ENCODE measurements around the gene LARP4B. TPM values are rescaled to one million over a fixed set of nuclear protein-coding genes. Genes with fewer than 3 reads are reported as not detected.

The LARP4B gene
- total RNA-seq, 1 donor from 2014 or later, result 114 TPM

GRCh38 chr10:873020-873419 lies 58.5 kb downstream of the LARP4B start:
- H3K4me3 ChIP-seq, result no peak overlapping the region
- intact Hi-C loops (cut with DNase I), result no loop called here
- ATAC-seq, result no peak
- no peaks in the 10 kb centered on the region for H3K9me3 ChIP-seq
- peaks cover 27% of the 10 kb centered on the region for H3K4me1 ChIP-seq
- H3K27me3 ChIP-seq (ENCODE audit: low read depth), result no peaks in the 10 kb centered on the region
- DNase-seq, result no peak
- H3K27ac ChIP-seq, result no peak overlapping the region
- H3K36me3 ChIP-seq, result peaks cover 45% of the 10 kb centered on the region
- TF ChIP-seq CTCF (IDR thresholded peaks at IDR 0.05), result no peak

DNA sequence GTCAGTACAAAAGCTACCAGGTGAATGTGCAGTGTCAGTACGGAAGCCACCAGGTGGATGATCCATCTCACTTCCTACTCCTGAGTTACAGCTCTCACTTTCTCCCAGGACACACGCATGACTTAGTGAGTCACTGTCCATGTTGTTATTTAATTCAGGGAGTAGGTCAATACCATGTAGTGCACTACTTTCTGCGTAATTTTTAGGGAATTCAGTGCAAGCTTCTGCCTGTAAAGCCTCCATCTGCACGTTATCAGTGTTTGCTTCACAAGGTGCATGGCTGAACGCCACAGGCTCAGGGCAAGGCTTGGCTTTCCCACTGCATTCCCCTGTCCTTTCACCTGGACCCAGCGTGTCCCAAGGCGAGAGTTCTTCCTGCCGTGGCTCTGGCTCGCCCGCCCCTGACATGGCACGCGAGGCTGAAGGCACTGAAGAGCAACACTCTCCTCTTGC lies 59.5 kb downstream of the LARP4B start:
- intact Hi-C loops (cut with DNase I), result no loop called here
- Histone ChIP-seq H3K27ac (no peak overlapping the region), H3K27me3 (ENCODE audit: low read depth) (no peaks in the 10 kb centered on the region), H3K9me3 (no peaks in the 10 kb centered on the region), H3K36me3 (peaks cover 41% of the 10 kb centered on the region), H3K4me1 (peaks cover 23% of the 10 kb centered on the region), H3K4me3 (no peak overlapping the region)
- DNase-seq, result no peak
- TF ChIP-seq CTCF (IDR thresholded peaks at IDR 0.05), result no peak
- no peak for ATAC-seq

DNA sequence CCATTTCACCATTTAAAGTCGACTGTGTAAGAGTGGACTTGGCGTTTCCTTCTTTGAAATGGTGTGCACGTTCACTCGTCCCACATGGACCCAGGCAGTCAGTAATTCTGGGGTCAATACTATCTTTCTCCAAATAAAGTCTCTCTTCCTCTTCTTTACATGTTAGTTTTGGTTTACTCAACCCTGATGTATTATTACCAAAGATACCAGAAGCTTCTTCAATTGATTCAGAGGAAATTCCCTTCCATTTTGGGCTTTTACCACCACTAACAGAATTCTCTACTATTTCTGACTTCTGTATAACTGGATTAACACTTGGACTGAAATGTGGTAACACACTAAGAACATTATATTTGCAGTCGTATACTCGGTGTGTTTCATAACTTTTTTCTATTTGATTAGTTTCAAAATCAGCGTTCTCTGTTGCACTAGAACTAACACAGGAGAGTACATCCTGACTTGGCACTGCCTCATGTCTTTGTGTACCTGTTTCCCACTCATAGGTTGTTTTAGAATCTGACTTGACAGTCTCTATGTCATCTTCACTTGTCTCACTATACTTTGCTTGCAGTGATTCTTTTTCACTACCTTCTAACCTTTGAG lies 60.8 kb downstream of the LARP4B start:
- intact Hi-C loops (cut with DNase I), result no loop called here
- peak; percentile 34 to 63 for ATAC-seq
- H3K27ac ChIP-seq, result no peak overlapping the region
- H3K9me3 ChIP-seq, result no peaks in the 10 kb centered on the region
- no peak for TF ChIP-seq CTCF (IDR thresholded peaks at IDR 0.05)
- no peak for DNase-seq
- no peak overlapping the region for H3K4me3 ChIP-seq
- H3K4me1 ChIP-seq, result peaks cover 23% of the 10 kb centered on the region
- no peaks in the 10 kb centered on the region for H3K27me3 ChIP-seq (ENCODE audit: low read depth)
- peaks cover 41% of the 10 kb centered on the region for H3K36me3 ChIP-seq

DNA sequence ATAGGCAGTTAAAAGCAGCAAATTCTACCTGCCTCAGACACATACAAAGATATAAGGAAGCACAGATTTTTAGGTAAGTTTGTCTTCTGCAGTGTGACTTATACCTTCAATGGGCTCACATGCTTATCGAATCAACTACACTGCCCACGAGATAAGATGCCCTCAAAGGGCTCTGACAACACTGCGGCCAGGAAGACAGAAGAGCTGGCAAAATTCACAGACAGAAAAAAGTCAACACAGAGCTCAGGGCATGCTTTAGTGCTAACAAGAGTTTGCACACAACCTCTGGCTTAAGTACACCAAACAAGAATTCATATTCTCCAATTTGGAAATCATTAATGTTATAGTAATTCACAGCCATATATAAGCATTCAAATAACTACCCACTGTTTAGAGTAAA lies 62.3 kb downstream of the LARP4B start:
- intact Hi-C loops (cut with DNase I), result no loop called here
- peaks cover 55% of the 10 kb centered on the region for H3K36me3 ChIP-seq
- DNase-seq (no peak), ATAC-seq (peak in 1 of 2 donors; percentile 17)
- H3K4me1 ChIP-seq, result peaks cover 23% of the 10 kb centered on the region
- no peak overlapping the region for H3K27ac ChIP-seq
- no peak for TF ChIP-seq CTCF (IDR thresholded peaks at IDR 0.05)
- H3K4me3 ChIP-seq, result no peak overlapping the region
- H3K27me3 ChIP-seq (ENCODE audit: low read depth), result no peaks in the 10 kb centered on the region
- no peaks in the 10 kb centered on the region for H3K9me3 ChIP-seq

- no peak for TF ChIP-seq CTCF (IDR thresholded peaks at IDR 0.05)
- no peak for DNase-seq
- no peak overlapping the region for H3K4me3 ChIP-seq
- H3K9me3 ChIP-seq, result no peaks in the 10 kb centered on the region
- H3K4me1 ChIP-seq, result peaks cover 23% of the 10 kb centered on the region
- no peaks in the 10 kb centered on the region for H3K27me3 ChIP-seq (ENCODE audit: low read depth)
- intact Hi-C loops (cut with DNase I), result no loop called here
- no peak for ATAC-seq
- H3K36me3 ChIP-seq, result peaks cover 66% of the 10 kb centered on the region
- H3K27ac ChIP-seq, result no peak overlapping the region
Observed at GRCh38 chr10:867807-868206, 63.7 kb downstream of the LARP4B start.

All from lower lobe of right lung (tissue), 2 donors.